ENCODE data around the gene MTHFSD. TPM values are rescaled to one million over a fixed set of nuclear protein-coding genes. Genes with fewer than 3 reads are reported as not detected.
A peak's percentile ranks its signal among the peaks of the same experiment; 100 is the strongest.

MTHFSD gene
- total RNA-seq, 1 donor from 2014 or later, result 8.1 TPM

- peak overlapping the region; percentile 91 for H3K4me3 Mint-ChIP-seq (ENCODE audit: unreplicated experiment)
- no peak for DNase-seq (ENCODE audit: low spot score)
- H3K9me3 Mint-ChIP-seq (ENCODE audit: low read depth), result no peaks in the 10 kb centered on the region
- H3K27ac Mint-ChIP-seq (ENCODE audit: unreplicated experiment), result peak overlapping the region; percentile 99
- H3K27me3 Mint-ChIP-seq (ENCODE audit: low read depth), result no peaks in the 10 kb centered on the region
- H3K36me3 Mint-ChIP-seq (ENCODE audit: low read depth), result peaks cover 31% of the 10 kb centered on the region
- peaks cover 78% of the 10 kb centered on the region for H3K4me1 Mint-ChIP-seq (ENCODE audit: low read depth)
- TF ChIP-seq, protein P1, sequence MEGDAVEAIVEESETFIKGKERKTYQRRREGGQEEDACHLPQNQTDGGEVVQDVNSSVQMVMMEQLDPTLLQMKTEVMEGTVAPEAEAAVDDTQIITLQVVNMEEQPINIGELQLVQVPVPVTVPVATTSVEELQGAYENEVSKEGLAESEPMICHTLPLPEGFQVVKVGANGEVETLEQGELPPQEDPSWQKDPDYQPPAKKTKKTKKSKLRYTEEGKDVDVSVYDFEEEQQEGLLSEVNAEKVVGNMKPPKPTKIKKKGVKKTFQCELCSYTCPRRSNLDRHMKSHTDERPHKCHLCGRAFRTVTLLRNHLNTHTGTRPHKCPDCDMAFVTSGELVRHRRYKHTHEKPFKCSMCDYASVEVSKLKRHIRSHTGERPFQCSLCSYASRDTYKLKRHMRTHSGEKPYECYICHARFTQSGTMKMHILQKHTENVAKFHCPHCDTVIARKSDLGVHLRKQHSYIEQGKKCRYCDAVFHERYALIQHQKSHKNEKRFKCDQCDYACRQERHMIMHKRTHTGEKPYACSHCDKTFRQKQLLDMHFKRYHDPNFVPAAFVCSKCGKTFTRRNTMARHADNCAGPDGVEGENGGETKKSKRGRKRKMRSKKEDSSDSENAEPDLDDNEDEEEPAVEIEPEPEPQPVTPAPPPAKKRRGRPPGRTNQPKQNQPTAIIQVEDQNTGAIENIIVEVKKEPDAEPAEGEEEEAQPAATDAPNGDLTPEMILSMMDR (IDR thresholded peaks at IDR 0.05), result no peak
These were observed 18.8 kb upstream of the MTHFSD start for GRCh38 chr16:86573646-86574508.

DNA sequence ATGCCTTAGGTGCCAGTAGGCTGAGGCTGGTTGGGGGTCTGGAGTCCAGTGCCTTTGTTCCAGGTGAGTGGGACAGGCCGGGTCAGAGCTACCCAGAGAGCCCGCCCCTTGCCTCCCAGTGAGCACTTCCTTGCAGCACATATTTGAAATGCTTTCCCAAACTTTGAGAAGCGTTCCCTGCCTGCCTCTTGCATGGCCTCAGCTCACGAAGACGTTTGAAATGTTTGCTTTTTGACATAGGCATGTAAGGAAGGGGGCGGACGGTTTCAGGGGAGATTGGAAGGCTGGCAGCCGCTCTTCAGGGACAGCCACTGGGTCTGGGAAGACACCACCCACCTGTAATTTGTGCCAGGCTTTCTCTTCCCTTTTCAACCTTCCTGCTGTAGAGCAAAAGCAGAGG lies 18.2 kb upstream of the MTHFSD start:
- Mint-ChIP-seq H3K27me3 (ENCODE audit: low read depth) (no peaks in the 10 kb centered on the region), H3K9me3 (ENCODE audit: low read depth) (no peaks in the 10 kb centered on the region), H3K27ac (ENCODE audit: unreplicated experiment) (peak overlapping the region; percentile 99), H3K4me3 (ENCODE audit: unreplicated experiment) (peak overlapping the region; percentile 91), H3K4me1 (ENCODE audit: low read depth) (peaks cover 71% of the 10 kb centered on the region), H3K36me3 (ENCODE audit: low read depth) (peaks cover 35% of the 10 kb centered on the region)
- no peak for DNase-seq (ENCODE audit: low spot score)
- TF ChIP-seq, protein P1 (IDR thresholded peaks at IDR 0.05), result no peak

DNA sequence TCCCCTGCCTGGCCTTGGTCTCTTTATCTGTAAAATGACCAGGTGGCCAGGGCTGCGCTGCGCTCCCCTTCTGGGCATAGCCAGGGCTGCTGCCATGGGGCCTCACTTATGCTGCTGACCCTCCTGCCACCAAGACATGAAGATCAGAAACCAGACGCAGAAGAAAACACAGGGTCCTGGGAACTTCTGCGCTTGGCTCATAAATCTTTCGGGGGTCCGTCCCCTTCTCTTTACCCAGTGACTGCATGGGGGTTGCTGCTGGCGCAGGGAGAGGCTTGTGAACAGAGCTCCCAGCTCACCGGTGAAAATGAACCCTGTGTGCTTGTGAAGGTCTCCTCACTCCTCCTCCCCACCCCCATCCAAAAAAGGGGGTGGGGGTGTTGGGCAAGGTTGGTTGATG lies 17.6 kb upstream of the MTHFSD start:
- peak overlapping the region; percentile 91 for H3K4me3 Mint-ChIP-seq (ENCODE audit: unreplicated experiment)
- no peaks in the 10 kb centered on the region for H3K9me3 Mint-ChIP-seq (ENCODE audit: low read depth)
- TF ChIP-seq, protein P1 (IDR thresholded peaks at IDR 0.05), result no peak
- peak overlapping the region; percentile 99 for H3K27ac Mint-ChIP-seq (ENCODE audit: unreplicated experiment)
- no peaks in the 10 kb centered on the region for H3K27me3 Mint-ChIP-seq (ENCODE audit: low read depth)
- DNase-seq (ENCODE audit: low spot score), result no peak
- peaks cover 35% of the 10 kb centered on the region for H3K36me3 Mint-ChIP-seq (ENCODE audit: low read depth)
- H3K4me1 Mint-ChIP-seq (ENCODE audit: low read depth), result peaks cover 65% of the 10 kb centered on the region

- Mint-ChIP-seq H3K4me3 (ENCODE audit: unreplicated experiment) (peak overlapping the region; percentile 91), H3K27me3 (ENCODE audit: low read depth) (no peaks in the 10 kb centered on the region), H3K36me3 (ENCODE audit: low read depth) (peaks cover 35% of the 10 kb centered on the region), H3K4me1 (ENCODE audit: low read depth) (peaks cover 60% of the 10 kb centered on the region), H3K27ac (ENCODE audit: unreplicated experiment) (peak overlapping the region; percentile 99), H3K9me3 (ENCODE audit: low read depth) (no peaks in the 10 kb centered on the region)
- DNase-seq (ENCODE audit: low spot score), result no peak
- TF ChIP-seq, protein P1 (IDR thresholded peaks at IDR 0.05), result no peak
These were observed 17.0 kb upstream of the MTHFSD start for GRCh38 chr16:86572041-86572521.

DNA sequence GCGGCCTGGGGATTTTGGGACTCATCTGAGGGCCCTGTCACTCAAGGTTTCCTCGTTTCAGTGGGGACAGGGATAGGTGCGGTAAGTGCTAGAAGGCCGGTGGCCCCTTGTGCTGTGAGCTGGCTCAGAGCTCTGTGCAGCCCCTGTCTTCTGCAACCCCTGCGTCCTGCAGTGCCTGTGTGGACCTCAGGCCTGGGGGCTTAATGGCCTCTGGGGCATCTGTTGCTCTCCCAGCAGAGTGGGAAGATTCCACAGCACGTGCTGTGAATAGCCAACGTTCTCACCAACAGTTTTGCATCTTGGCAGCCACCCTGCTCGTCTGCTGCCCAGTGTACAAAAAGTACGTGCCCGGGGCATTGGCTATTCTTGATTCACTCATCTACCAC lies 16.5 kb upstream of the MTHFSD start:
- peaks cover 56% of the 10 kb centered on the region for H3K4me1 Mint-ChIP-seq (ENCODE audit: low read depth)
- TF ChIP-seq, protein P1 (IDR thresholded peaks at IDR 0.05), result no peak
- no peak for DNase-seq (ENCODE audit: low spot score)
- peak overlapping the region; percentile 99 for H3K27ac Mint-ChIP-seq (ENCODE audit: unreplicated experiment)
- H3K9me3 Mint-ChIP-seq (ENCODE audit: low read depth), result no peaks in the 10 kb centered on the region
- no peaks in the 10 kb centered on the region for H3K27me3 Mint-ChIP-seq (ENCODE audit: low read depth)
- H3K4me3 Mint-ChIP-seq (ENCODE audit: unreplicated experiment), result peak overlapping the region; percentile 91
- peaks cover 35% of the 10 kb centered on the region for H3K36me3 Mint-ChIP-seq (ENCODE audit: low read depth)
